ENCODE data around the gene EDEM1.
A peak's percentile ranks its signal among the peaks of the same experiment; 100 is the strongest.
"Not testable (repeated sequence)": the region's sequence is repeated elsewhere in the genome, so short reads cannot be mapped to it uniquely, and the experiment has no call there.

Gene EDEM1

DNA sequence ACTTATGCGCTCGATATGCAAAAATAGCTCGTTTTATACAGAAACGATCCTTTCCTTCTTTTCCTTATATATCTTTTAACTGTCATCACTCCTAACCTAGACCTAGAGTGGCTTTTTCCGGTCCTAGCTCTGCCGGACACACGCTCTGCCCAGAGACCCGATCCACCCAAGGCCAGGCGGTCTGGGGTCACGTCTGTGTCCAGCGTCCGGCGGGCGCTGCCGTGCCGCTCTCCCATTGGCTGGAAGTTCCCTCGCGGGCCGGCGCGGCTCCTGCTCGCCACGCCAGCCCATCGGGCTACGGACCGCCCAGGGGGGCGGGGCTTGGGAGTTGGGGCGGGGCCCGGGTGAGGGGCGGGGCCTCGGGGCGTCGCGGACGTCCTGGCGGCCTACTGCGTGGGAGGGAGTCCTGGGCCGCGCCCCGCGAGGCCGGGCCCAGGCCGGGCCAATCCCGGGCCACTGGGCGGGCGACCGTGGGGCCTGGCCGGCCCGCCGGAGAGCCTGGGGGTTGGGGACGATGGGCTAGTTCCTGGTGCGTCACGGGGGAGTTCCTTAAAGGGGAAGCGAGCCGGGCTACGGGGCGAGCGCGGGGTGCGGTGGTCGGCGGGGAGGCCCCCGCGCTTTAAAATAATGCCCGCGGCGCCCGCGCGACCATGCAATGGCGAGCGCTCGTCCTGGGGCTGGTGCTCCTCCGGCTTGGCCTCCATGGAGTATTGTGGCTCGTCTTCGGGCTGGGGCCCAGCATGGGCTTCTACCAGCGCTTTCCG lies at the start of gene EDEM1:
Gene EDEM1 (plus strand): TSS at position 552 of the 764 bp plus-strand sequence. CDS start 99 bp downstream, at position 651.
- peak; percentile 88 for DNase-seq (ENCODE audit: low spot score)

DNA sequence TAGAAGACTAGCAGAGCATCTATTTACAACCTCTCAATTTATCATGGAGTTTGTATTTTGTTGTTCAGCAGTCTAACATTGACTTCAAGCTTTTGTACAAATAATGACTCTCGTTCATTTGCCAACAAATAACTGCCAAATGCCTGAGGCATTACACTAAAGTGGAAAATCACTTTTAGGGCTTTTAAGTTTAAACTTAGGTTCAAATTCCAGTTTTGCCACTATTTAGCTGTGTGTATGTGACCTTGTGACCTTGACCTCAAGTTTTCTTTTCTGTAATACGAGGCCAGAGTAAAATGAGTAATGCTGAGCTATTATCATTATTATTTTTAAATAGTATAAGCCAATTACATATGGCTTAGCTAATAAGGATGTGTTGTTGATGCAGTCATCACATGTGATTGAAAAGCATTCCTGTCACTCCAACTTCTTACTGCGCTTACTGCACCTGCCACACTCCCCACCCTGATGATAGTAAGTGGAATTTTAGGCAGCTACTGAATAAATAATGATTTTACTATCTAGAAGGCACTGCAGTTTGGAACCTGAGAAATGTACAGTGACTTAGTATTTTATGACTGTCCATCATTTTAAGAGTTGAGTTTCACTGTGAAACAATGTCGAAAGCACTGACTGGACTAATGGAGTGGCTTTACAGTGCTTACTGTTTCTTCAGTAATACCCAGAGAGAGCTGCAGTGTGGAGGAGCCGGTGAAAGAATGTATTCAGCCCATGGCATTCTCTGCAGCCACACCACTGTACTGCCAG lies 49.1 kb upstream of the EDEM1 start:
- DNase-seq (ENCODE audit: low spot score) = no peak

DNA sequence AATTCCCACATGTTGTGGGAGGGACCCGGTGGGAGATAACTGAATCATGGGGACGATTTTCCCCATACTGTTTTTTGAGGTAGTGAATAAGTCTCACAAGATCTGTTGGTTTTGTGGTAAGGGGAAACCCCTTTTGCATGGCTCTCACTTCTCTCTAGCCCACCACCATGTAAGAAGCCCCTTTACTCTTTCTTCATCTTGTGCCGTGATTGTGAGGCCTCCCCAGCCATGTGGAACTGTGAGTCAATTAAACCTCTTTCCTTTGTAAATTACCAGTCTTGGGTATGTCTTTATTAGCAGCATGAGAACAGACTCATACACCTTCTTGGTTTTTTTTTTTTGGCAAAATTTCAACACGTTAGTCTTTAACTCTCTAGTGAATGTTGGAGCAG lies 47.3 kb upstream of the EDEM1 start:
- DNase-seq (ENCODE audit: low spot score) = no peak

DNA sequence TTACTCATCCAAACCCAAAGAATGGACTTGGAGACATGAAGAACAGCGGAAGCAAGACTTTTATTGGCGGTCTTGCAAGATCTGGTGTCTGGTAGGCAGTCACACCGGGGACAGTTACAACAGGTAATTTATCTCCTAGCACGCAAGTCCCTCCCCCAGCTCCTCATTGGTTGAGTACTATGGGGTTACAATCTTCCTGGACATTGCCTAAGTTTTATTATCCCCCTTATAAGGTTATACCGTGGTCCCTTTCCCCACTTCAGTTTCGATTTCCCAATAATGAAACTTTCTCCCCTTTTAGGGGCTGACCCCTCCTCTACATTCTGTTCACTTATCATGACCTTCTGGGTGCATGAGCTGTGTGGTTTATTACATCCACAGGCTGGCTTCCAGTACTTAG lies 46.7 kb upstream of the EDEM1 start:
- DNase-seq (ENCODE audit: low spot score) = no peak

DNA sequence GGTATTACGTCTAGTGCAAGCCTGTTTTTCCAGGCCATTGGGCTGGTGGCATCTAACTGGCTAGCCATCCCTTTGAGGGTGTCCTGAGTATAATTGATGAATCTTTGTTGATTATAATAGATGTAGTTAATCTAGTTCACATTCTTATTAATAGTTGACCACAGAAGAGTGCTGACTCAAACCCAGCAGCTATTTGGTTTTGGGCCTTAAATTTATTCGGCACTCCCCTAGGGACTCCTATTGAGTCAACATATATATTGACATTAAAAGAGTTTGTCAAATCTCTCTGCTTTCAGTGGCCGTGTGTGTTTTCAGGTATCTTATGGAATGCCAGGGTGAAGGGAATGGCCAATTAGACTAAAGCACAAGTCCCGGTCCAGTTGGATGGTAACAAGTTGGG lies 45.7 kb upstream of the EDEM1 start:
- DNase-seq (ENCODE audit: low spot score) = no peak

DNA sequence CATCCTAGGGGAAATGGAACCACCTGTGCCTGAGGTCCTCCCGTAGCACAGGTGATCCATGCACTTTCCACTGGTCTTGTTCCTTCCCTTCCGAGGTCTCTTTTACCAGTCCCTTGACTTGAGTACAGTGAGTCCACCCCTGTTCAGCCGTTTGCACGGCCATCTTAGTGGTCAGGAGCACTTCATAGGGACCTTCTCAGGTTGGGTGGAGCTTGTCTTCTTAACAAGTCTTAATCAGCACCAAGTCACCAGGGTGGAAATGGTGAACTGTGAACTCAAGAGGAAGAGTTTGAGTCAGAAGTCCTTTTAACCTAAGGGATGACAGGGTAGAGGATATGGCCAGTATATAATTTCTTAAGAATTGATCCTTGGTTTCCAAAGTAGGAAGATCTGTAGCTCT lies 44.0 kb upstream of the EDEM1 start:
- no peak for DNase-seq (ENCODE audit: low spot score)

DNA sequence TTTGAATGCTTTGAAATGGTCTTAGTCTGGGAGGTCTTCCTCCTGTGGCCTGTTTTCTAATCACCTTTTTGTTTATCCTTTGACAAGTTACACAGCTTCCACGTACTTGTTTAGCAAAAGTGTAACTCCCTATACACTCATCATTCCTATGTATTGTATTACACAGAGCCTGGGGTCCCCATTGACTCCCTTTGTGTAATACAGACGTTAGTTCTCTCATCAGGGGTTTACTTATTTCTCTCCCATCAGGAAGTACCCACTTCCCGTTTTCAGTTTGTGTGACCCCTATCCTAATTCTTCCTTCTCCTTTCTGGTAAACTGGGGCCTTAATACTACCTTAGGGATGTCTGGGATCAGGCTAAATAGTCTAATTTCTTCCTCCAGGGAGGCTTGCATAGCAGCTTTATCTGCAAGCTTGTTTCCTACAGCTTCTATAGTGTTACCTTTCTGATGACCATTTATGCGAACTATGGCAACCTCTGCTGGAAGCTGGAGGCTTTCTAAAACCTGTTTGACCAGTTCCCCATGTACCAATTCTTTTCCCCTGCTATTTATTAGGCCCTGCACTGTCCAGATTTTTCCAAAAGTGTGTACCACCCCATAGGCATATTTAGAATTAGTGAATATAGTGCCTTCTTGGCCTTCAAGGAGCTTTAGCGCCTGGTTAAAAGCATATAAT lies 43.1 kb upstream of the EDEM1 start:
- DNase-seq (ENCODE audit: low spot score) = no peak

DNA sequence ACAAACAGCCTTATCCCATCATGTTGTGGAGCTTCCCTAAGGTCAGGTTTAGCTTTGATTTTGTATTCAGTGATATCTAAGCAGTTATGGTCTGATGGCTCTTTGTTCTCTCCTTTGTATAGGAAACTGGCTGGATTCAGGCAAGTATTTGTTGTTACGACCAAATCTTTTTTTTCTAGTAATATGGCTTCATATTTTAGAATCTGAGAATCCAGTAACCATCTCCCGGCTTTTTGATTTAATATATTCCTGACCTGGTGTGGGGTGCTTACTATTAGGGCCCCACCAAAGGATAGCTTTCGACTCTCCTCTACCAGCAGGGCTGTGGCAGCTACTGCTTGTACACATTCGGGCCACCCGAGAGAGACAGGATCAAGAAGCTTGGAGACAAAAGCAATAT lies 42.4 kb upstream of the EDEM1 start:
- no peak for DNase-seq (ENCODE audit: low spot score)

DNA sequence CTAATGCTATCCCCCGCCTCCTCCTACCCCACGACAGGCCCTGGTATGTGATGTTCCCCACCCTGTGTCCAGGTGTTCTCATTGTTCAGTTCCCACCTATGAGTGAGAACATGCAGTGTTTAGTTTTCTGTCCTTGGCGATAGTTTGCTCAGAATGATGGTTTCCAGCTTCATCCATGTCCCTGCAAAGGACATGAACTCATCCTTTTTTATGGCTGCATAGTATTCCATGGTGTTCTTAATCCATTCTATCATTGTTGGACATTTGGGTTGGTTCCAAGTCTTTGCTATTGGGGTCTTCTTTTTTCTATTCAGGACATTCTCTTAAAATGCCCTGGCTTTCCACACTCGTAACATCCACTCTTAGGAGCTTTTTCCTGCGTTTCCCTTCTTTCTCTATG lies 40.4 kb upstream of the EDEM1 start:
- not testable (repeated sequence) for DNase-seq (ENCODE audit: low spot score)

DNA sequence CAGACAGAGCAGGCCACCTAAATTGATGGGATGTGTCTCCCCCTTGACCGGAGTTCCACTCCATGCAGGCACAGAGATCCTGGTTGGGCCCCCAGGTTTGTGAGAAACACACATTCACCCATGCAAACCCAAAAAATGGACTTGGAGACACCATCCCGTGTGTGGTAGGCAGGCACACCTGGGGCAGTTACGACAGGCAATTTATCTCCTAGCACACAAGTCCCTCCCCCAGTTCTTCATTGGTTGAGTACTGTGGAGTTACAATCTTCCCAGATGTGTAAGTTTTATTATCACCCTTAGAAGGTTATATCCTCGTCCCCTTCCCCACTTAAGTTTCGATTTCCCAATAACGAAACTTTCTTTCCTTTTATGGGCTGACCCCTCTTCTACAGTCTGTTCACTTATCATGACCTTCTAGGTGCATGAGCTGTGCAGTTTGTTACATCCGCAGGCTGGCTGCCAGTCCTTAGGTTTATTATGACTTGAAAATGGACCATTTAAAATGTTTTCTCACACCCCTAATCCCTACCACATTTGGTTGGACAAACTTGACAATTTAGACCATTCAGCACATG lies 38.1 kb upstream of the EDEM1 start:
- no peak for DNase-seq (ENCODE audit: low spot score)

DNA sequence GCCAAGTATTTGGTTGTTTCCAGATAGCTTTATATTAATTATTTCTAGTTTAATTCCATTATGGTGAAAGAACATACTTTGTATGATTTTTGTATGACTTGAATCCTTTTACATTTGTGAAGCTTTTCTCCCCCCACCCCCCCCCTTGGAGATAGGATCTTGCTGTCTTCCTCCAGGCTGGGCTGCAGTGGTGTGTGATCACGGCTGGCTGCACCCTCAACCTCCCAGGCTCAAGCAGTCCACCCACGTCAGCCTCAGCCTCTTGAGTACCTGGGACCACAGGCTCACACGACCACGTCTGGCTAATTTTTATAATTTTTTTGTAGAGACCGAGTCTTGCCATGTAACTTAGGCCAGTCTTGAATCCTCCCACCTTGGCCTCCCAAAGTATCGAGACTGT lies 35.9 kb upstream of the EDEM1 start:
- no peak for DNase-seq (ENCODE audit: low spot score)

DNA sequence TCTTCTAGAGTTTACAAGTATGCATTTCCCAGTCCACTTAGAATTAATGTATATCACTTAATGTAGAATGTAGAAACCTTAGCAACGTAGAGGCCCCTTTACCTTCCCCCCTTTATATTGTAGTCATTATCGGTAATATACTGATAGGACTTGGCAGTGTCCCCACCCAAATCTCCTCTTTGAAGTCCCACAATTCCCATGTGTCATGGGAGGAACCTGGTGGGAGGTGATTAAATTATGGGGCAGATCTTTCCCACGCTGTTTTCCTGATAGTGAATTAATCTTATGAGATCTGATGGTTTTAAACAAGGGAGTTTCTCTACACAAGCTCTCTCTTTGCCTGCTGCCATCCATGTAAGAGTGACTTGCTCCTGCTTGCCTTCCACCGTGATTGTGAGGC lies 34.4 kb upstream of the EDEM1 start:
- no peak for DNase-seq (ENCODE audit: low spot score)

DNA sequence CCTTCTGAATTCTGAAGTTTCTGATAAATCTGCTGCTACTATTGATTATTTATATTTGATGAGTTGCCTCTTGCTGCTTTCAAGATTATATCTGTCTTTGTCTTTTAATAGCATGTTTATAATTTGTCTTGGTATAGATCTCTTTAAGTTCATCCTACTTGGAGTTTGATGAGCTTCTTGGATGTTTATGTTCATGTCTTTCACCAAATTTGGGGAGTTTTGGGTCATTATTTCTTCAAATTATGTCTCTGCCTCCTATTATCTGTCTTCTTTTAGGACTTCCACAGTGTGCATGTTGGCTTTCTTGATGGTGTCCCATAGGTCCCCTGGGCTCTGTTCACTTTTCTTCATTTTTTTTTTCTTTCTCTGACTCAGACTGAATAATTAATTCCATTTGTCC lies 32.3 kb upstream of the EDEM1 start:
- DNase-seq (ENCODE audit: low spot score) = no peak

DNA sequence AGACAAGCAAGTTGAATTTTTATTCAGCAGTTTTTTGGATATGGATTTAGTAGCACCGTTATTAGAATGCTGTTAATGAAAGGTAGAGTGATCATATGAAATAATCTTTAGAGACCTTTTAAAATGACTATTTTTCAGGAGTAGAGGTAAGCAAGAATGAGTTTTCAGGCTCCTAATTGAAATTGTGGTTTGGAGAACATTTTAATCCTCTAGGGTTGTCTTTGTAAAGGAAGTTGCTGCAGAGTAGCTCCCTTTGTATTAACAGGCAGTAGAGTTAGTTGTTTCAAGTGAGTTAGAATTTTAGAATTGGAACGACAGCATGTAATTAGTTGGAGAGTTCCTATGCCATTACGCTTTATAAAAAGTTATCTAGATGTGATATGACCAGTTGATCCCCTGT lies 27.2 kb upstream of the EDEM1 start:
- DNase-seq (ENCODE audit: low spot score) = no peak

DNA sequence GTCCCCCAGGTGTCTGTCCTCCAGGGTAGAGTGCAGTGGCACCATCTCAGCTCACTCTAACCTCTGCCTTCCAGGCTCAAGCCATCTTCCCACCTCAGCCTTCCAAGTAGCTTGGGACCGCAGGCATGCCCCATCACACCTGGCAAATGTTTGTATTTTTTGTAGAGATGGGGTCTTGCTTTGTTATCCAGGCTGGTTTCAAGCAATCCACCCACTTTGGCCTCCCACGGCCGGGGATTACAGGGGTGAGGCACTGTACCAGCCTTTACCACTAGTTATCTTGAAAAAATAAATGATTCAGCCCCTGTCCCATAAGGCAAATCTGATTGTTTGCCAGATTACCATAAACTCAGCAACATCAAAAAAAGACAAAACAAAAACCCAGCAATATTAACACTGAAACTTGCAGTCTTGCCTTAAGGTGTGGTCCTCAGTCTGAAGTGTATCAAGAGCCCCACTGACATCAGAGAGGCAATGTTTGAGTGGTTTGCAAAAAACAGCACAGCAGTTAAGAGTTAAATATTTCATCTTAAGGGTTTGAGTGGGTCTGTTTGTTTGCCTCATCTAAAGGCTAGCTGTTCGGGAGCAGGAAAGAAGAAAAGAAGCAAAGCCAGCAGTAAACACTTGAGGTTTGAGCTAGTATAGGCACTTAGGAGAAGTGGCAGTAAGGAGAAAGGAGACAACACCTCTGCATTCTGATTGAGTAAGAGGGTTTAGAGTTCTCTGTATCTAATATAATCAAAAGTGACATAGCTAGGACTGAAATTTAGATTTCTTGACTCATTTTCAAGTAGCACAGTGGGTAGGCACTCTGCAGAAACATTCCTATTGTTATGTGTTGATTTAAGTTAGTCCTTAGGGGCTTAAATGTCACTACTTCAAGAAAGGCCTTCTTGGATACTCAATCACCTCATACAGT lies 26.3 kb upstream of the EDEM1 start:
- no peak for DNase-seq (ENCODE audit: low spot score)

DNA sequence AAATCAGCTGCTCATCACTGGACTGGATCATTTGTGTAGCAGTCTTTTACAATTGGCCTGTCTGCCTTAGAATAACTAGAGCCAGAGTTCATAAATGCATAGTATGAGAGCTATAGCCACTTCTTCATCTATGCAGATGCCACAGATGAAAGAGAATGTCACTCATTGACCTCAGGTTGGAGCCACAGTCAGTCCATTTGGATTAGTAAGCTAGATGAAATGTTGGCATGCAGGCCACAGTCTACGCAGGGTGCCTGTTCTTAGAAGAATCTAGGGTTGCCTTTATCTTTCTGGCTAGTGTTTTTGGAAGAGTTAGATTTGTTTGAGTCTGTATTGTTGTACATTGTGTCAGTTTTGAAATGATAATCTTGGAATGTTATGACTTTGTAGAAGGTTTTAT lies 25.4 kb upstream of the EDEM1 start:
- DNase-seq (ENCODE audit: low spot score) = no peak

DNA sequence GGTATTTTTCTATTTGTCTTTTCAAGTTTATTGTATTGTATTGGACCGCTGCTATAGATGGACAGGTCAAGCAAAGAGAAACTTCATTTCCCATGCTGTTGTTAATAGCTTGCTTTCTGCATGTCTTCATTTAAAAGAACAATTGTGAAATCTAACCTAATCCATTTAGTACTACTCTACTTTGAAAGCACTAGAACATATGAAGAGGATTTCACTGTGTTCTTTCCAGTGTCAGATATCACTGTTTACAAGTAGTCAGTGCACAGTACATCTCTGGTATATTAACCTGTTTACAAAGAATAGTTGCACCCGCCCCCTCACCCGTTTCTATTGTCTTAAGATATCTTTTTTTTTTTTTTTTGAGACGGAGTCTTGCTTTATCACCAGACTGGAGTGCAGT lies 21.8 kb upstream of the EDEM1 start:
- DNase-seq (ENCODE audit: low spot score) = no peak

DNA sequence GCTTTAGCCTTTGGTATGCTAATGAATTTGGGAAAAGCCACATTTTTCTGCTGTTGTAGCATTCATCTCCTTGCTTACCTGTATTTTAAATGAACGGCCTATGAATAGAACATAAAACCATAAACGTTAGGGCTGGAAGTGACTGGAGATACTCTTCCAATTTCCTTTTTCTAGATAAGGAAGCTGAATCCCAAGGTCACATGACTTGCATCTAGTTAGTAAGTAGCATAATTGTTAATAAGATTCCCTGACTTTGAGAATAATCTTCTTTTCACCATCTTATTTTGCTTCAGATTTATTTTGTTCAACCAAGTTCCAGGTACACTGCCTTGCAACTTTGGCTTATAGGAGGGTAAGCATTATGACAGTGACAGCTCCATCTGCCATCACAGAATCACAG lies 20.7 kb upstream of the EDEM1 start:
- DNase-seq (ENCODE audit: low spot score) = peak; percentile 31

DNA sequence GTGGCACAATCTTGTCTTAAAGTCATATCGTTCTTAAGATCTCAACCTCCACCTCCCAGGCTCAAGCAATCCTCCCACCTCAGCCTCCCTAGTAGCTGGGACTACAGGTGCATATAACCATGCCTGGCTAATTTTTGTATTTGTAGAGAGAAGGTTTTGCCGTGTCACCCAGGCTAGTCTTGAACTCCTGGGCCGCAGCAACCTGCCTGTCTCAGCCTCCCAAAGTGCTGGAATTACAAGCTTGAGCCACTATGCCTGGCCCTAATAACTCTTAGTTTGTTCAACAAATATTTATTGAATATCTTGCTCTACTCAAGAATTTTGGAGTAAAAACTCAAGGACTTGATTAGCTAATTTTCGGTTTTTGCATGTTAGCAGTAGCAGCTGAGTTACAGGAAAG lies 19.4 kb upstream of the EDEM1 start:
- DNase-seq (ENCODE audit: low spot score) = no peak

DNA sequence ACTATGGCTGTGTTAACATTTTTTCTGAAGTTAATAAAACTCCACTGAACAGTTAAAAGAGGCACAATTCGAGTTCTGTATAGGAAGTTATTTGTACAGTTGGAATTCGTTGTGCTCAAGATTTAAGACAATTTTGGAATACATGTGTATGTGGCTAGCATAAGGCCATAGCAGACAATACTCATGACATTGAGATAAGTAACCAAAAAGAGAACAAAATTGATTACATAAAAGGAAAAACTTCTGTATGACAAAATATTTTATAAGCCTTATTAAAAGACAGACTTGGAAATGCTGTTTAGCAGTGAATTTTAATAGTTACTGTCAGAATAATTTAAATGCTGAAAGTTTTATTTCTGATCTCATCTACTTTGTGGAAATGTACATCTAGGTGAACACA lies 17.7 kb upstream of the EDEM1 start:
- DNase-seq (ENCODE audit: low spot score) = no peak

DNA sequence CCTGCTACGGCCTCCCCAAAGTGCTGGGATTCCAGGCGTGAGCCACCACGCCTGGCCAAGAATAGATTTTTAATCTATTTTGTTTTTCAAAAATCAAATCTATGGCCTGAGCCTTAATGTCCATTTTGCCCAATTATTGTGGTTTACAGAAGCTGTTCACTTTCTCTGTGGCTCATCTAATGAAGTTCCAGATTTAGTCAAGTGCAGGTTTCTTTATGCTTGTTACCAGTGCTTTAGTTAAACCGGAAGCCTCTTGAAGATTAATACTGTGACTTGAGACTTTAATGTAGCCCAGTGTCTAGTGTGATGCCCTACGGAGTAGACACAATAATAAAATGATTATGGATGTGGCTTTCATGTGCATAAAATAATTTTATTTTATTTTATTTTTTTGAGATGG lies 16.5 kb upstream of the EDEM1 start:
- DNase-seq (ENCODE audit: low spot score) = no peak

DNA sequence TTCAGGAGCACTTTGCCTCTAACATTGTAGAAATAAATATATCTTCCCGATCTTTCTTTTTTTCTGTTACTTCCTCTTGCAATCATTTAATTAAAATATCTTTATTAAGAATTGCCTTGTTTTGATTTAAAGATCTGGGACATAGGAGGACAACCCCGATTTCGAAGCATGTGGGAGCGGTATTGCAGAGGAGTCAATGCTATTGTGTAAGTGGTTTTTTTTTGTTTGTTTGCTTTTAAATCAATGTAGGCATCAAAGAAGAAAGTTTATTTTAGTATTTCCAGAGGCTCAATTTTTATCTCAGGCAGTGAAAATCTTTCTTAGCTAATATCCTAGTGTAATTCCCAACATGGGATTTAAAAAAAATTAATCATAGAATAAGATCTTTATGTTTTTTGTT lies 15.5 kb upstream of the EDEM1 start:
- no peak for DNase-seq (ENCODE audit: low spot score)
